KMS-11 (cell line): ENCODE measurements around the gene IL3.
A peak's percentile ranks its signal among the peaks of the same experiment; 100 is the strongest.

ENCODE experiments used
- H2AFZ ChIP-seq: fragments of 200-600 bp; sonication (generic); 2 replicates; pipeline ENCODE4 v1.6.1; 2016; ENCODE audit warnings: antibody characterized with exemption, mixed run types, low read depth
- H3K27ac ChIP-seq: fragments of 200-600 bp; sonication (generic); 2 replicates; pipeline ENCODE4 v1.6.1; 2016; ENCODE audit warnings: mild to moderate bottlenecking, mixed run types
- H3K27me3 ChIP-seq: fragments of 200-600 bp; sonication (generic); 2 replicates; pipeline ENCODE4 v1.6.1; 2017; ENCODE audit warnings: mild to moderate bottlenecking, low read depth, mixed run types, moderate library complexity; ENCODE audit not compliant: insufficient read depth
- H3K36me3 ChIP-seq: fragments of 200-600 bp; sonication (generic); 2 replicates; pipeline ENCODE4 v1.6.1; 2017; ENCODE audit warnings: mild to moderate bottlenecking, mixed run types; ENCODE audit not compliant: insufficient read depth
- H3K4me1 ChIP-seq: fragments of 200-600 bp; sonication (generic); 2 replicates; pipeline ENCODE4 v1.6.1; 2016; ENCODE audit warnings: mild to moderate bottlenecking, low read depth, mixed run types; ENCODE audit not compliant: poor library complexity, severe bottlenecking
- H3K4me2 ChIP-seq: fragments of 200-600 bp; sonication (generic); 2 replicates; pipeline ENCODE4 v1.7.0; 2016; ENCODE audit warnings: mild to moderate bottlenecking, mixed run types
- H3K4me3 ChIP-seq: fragments of 200-600 bp; sonication (generic); IDR thresholded peaks from 2 replicates; pipeline ENCODE4 v1.6.1; 2017; ENCODE audit warnings: low read depth, low read length, mixed read lengths; ENCODE audit not compliant: insufficient read depth
- H3K79me2 ChIP-seq: fragments of 200-600 bp; sonication (generic); 2 replicates; pipeline ENCODE4 v1.6.1; 2016; ENCODE audit warnings: low read depth, mixed run types; ENCODE audit not compliant: insufficient read depth
- H3K9ac ChIP-seq: fragments of 200-600 bp; sonication (generic); 2 replicates; pipeline ENCODE4 v1.6.1; 2016; ENCODE audit warnings: mild to moderate bottlenecking, mixed run types
- H4K20me1 ChIP-seq: fragments of 200-600 bp; sonication (generic); 2 replicates; pipeline ENCODE4 v1.6.1; 2016; ENCODE audit warnings: mild to moderate bottlenecking, mixed run types; ENCODE audit not compliant: insufficient read depth
- CTCF ChIP-seq: fragments of 200-600 bp; sonication (generic); conservative IDR thresholded peaks from 2 replicates; pipeline ENCODE4 v1.6.1; 2017; ENCODE audit warnings: low read depth, mild to moderate bottlenecking, antibody characterized with exemption, low read length, moderate library complexity, mixed read lengths

The IL3 gene

GRCh38 chr5:132086277-132086794 lies 25.9 kb downstream of the IL3 start:
- H3K36me3 ChIP-seq, result no peaks in the 10 kb centered on the region
- no peak overlapping the region; the same call in 1 of the 2 replicates for H3K4me2 ChIP-seq
- H3K79me2 ChIP-seq, result no peaks in the 10 kb centered on the region
- no peak overlapping the region for H3K27ac ChIP-seq
- peaks cover 69% of the 10 kb centered on the region for H3K4me1 ChIP-seq
- H2AFZ ChIP-seq, result no peak overlapping the region
- no peak overlapping the region for H3K4me3 ChIP-seq
- H3K27me3 ChIP-seq, result no peaks in the 10 kb centered on the region
- no peaks in the 10 kb centered on the region for H4K20me1 ChIP-seq
- H3K9ac ChIP-seq, result no peak overlapping the region
- no peak for TF ChIP-seq CTCF

- Histone ChIP-seq H4K20me1 (no peaks in the 10 kb centered on the region), H3K27me3 (no peaks in the 10 kb centered on the region), H3K27ac (no peak overlapping the region), H3K4me2 (no peak overlapping the region), H3K36me3 (no peaks in the 10 kb centered on the region), H3K79me2 (no peaks in the 10 kb centered on the region), H3K4me3 (no peak overlapping the region), H2AFZ (no peak overlapping the region), H3K9ac (no peak overlapping the region), H3K4me1 (peaks cover 73% of the 10 kb centered on the region)
- TF ChIP-seq CTCF, result no peak
Observed at GRCh38 chr5:132087176-132087575, 26.7 kb downstream of the IL3 start.

- H3K27ac ChIP-seq, result no peak overlapping the region
- no peaks in the 10 kb centered on the region for H3K79me2 ChIP-seq
- H2AFZ ChIP-seq, result no peak overlapping the region
- no peaks in the 10 kb centered on the region for H3K36me3 ChIP-seq
- H3K9ac ChIP-seq, result no peak overlapping the region
- no peaks in the 10 kb centered on the region for H3K27me3 ChIP-seq
- H4K20me1 ChIP-seq, result no peaks in the 10 kb centered on the region
- H3K4me2 ChIP-seq, result no peak overlapping the region
- H3K4me1 ChIP-seq, result peaks cover 68% of the 10 kb centered on the region
- H3K4me3 ChIP-seq, result no peak overlapping the region
- TF ChIP-seq CTCF, result no peak
Observed at GRCh38 chr5:132087661-132088060, 27.2 kb downstream of the IL3 start.

DNA sequence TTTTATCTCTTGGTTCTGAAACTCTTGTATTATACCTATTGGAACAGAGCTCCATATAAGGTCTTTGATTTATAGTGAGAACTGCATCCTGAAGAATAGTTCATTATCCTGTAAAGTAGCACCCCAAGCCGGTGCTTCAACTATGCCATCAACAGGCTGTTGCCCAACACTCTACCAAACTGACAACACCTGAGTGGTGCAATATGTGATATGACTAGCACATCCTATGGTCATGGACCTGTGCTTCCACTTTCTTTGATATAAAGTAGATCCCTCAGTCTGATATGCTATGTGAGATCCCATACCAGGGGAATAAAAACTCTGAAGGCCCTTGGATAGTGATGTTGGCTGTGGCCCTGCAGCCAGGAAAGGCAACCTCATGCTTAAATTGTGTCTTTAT lies 28.9 kb downstream of the IL3 start:
- Histone ChIP-seq H3K4me1 (peaks cover 51% of the 10 kb centered on the region), H3K27me3 (no peaks in the 10 kb centered on the region), H3K27ac (no peak overlapping the region), H4K20me1 (no peaks in the 10 kb centered on the region), H3K4me3 (no peak overlapping the region), H3K79me2 (no peaks in the 10 kb centered on the region), H3K36me3 (no peaks in the 10 kb centered on the region), H3K9ac (no peak overlapping the region), H2AFZ (no peak overlapping the region), H3K4me2 (peak overlapping the region; percentile 79; the same call in 1 of the 2 replicates)
- TF ChIP-seq CTCF, result no peak
